Cerebellar cortex (tissue), 1 donor: ENCODE results near the gene FADS2.

Experiments
- DNase-seq: peaks from one replicate; pipeline ENCODE4 v3.0.0-alpha.2; 2015; ENCODE audit warnings: low spot score

The FADS2 gene

DNA sequence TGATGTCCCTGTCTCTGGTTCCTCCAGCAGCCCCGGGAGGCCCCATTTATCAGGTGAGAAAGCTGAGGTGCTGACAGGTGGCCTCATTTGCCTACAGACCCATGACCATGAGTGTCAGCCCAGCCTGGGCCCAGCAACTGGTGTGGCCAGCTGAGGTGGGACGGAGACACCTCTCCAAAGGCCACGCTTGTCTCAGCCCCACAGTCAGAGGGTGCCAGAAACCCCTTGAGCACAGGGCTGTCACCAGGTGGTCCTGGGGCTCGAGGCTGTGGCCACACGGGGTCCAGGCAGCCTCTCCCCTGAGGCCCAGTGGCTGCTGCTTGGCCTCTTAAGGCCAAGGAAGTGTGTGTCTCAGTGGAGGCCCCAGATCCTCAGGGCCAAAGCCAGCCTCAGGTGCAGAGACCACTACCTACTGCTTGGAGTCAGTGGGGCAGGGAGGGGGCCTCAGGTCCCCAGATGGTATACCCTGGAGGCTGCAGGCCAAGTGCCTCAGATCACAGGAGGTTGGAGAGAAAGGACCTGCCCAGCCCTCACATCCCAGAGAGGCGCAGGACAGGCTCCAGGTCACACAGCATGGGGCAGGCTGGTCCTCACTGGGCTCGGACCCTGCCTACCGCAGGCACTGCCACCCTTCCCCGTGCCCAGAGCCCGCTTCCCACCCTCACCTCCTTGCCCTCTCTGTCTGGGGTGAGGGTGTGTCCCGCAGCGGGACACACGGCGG, 77.9 kb downstream of the FADS2 start:
- DNase-seq: no peak

- no peak for DNase-seq
Observed at GRCh38 chr11:61906522-61906909, 78.4 kb downstream of the FADS2 start.

GRCh38 chr11:61907282-61907681, 79.2 kb downstream of the FADS2 start:
- no peak for DNase-seq

- no peak for DNase-seq
Observed at GRCh38 chr11:61907871-61908729, 80.0 kb downstream of the FADS2 start.

GRCh38 chr11:61908730-61909316, 80.7 kb downstream of the FADS2 start:
- no peak for DNase-seq

DNA sequence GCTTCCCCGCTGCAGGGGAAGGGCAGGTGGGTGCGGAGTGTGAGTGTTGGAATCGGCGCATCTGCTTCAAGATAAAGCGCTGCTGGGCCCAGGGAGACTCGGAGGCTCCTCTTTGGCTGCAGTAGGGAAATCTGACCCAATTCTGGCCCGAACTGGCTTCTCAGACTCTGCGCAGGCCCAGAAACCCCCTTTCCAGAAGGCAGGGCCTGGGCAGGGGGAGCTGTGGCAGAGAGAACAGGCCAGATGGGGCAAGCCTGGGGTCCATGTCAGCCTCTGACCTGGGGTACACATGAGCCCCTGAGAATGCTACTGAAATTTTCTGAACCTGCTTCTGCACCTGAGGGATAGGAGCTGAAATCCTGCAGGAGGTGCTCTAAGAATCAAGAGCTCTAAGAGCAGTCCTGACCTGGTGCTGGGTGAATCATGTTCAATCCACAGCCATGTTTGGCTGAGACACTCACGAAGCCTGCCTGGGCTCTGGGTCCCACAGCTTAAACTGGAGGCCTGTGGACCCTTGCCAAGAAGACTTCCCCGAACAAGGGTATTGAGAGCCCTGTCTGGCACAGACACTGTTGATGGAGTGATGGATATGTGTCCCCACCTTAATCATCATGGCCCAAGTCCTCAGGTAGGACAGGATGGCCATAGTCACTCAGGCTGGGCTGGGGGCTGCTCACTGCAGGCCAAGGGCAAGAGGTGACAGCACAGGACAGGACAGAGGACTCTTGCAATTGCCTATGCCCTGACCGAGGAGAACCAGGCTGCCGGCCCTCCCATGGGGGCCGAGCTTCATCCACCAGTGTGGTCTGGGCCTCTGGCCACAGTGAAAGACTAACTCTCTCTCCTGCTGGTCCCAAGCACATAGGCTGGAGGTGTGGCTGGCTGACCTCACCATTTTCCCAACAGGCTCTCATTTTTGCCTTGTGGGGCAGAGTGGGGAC, 82.4 kb downstream of the FADS2 start:
- no peak for DNase-seq

- DNase-seq: no peak
Observed at GRCh38 chr11:61911128-61911700, 83.1 kb downstream of the FADS2 start.

GRCh38 chr11:61911701-61912529, 83.8 kb downstream of the FADS2 start:
- no peak for DNase-seq

GRCh38 chr11:61912530-61912898, 84.4 kb downstream of the FADS2 start:
- no peak for DNase-seq

DNA sequence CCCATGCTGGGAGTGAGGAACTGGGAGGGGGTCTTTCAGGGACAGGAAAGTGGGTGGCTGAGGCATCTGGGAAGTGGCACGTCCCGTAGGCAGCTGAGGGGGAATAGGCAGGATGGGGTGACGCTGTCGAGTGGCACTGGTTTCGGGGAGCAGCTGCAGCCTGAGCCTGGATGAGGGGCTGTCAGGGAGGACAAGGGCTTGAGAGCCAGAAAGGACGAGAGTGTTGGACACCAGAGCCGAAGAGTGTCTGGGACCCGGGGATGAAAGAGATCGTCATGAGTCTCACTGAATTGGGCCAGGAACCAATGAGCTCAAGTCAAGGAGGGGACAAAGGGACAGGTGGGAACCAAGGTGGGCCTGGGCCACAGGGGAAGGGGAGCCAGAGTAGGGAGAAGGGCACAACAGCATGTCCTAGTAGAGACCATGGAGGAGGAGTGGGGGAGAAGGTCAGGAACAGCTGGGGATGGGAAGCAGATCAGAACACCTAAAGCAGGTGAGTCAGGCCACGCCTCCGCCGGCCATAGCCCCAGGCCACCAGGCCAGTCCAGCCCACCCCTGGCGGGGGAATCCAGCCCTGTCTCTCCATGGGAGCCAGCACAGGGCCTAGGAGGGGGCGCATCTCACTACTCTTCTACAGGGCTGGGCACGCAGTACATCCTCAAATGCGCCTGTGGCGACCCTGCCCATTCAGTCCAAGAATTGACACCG, 85.0 kb downstream of the FADS2 start:
- no peak for DNase-seq

- no peak for DNase-seq
Observed at GRCh38 chr11:61913699-61914395, 85.7 kb downstream of the FADS2 start.

DNA sequence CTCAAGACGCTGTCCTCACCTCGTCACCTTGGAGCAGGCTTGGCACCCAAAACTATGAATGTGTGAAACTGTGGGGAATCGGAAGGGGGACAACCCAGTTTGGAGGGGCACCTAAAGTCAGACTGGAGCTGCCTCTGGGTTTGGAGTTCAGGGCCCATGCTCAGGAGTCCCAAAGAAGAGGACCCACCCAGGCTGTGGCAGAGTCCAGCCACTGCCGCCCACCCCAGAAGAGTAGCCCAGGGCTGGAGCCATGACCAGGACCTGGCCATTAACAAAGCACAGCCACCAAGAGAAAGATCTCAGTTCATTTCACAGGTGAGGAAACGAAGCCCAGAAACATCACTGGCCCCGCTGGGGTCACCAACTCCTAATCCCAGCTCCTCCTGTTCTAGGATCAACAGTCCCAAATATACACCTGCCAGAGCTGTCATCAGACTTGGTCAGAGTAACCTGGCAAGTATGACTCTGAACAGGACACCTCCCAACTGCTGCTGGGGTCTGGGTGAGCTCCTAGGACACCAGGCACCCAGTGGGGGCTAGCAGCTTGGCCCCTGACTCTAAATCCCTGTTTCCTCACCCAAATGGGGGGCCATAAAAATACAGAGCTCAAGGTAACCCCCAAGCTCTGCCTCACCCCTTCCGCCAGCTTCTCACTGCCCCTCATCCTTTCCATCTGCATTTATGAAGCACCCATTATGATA, 86.5 kb downstream of the FADS2 start:
- no peak for DNase-seq

DNA sequence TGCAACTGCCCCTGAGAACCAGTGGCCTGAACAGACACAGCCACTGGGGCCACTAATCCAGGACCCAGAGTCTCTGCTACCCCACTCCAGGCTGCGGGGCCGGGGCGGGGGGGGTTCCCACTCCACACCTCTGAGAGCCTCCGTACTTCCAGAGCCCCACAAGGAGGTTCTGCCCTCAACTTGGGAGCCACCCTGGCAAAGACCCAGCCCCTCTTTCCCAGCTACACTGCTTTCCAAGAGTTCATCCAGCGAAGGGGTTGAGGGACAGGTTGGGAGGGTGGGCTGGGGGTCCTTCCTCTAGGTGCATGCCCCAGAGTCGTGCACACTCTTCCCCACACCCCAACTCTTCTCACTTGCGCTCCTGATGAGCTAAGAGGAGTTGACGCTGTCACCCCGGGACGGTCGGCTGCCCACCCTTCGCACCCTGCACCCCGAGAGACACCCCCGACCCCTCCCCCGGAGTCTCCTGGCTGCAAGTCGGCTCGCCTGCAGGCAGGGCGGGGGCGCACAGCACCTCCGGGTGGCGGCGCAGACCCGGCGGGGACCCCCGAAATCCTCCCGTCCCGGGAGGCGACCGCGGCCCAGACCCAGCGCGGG, 88.7 kb downstream of the FADS2 start:
- DNase-seq: no peak
